Omental fat pad (tissue), 4 donors: Measurements from ENCODE around the gene GDPD3. TPM values are rescaled to one million over a fixed set of nuclear protein-coding genes. Genes with fewer than 3 reads are reported as not detected.
A peak's percentile ranks its signal among the peaks of the same experiment; 100 is the strongest.

Experiments
- ATAC-seq: fragments of 150-250 bp; one replicate; pipeline ENCODE4 v1.9.1; 2016; ENCODE audit warnings: mild to moderate bottlenecking, moderate library complexity; ENCODE audit not compliant: low FRiP score
- DNase-seq: peaks from one replicate; pipeline ENCODE4 v3.0.0-alpha.2; 2019; ENCODE audit warnings: low spot score
- CTCF ChIP-seq, 3 donors: fragments of 450-650 bp; IDR thresholded peaks; one replicate each; pipeline ENCODE4 v1.5.1; 2016 to 2017; ENCODE audit warnings: antibody characterized with exemption in 3 of 3, mild to moderate bottlenecking in 3 of 3, moderate library complexity in 2 of 3
- total RNA-seq, 4 donors: library from RNA; depleted of rRNA; stranded (reverse); fragments of >200 nt; gene quantifications; one replicate each; pipeline ENCODE4 v1.1.0, GENCODE V29; 2016

GDPD3 gene
- total RNA-seq, 4 donors from 2014 or later, result 1.6 to 6.3 (median 2.8) TPM

- DNase-seq (no peak), ATAC-seq (no peak)
- no peak for TF ChIP-seq CTCF (IDR thresholded peaks at IDR 0.05)
Measured at GRCh38 chr16:30063278-30063892, 50.0 kb downstream of the GDPD3 start.

GRCh38 chr16:30060836-30061554 lies 52.3 kb downstream of the GDPD3 start:
- ATAC-seq (no peak), DNase-seq (no peak)
- no peak for TF ChIP-seq CTCF (IDR thresholded peaks at IDR 0.05)

- no peak for TF ChIP-seq CTCF (IDR thresholded peaks at IDR 0.05)
- DNase-seq, result no peak
- no peak for ATAC-seq
Measured at GRCh38 chr16:30060346-30060745, 53.0 kb downstream of the GDPD3 start.

- TF ChIP-seq CTCF (IDR thresholded peaks at IDR 0.05), result no peak
- ATAC-seq (peak; percentile 33), DNase-seq (no peak)
Measured at GRCh38 chr16:30054959-30055553, 58.3 kb downstream of the GDPD3 start.

Other genes starting within 250 kb of the GDPD3 start
- gene SEZ6L2, start 214.0 kb downstream of the GDPD3 start, total RNA-seq, result 10 to 100 TPM in 1 of 4 donors, 1 to 10 TPM in 2, under 1 TPM in 1; 0.63 to 11.5 (median 4.2) TPM
- gene ASPHD1, start 213.0 kb downstream of the GDPD3 start, total RNA-seq, result 10 to 100 TPM in 2 of 4 donors, 1 to 10 TPM in 1, not detected in 1; 4.0 to 14.0 (median 10.6) TPM
- 10 to 100 TPM in 3 of 4 donors, 1 to 10 TPM in 1; 7.1 to 44.5 (median 20.0) TPM for gene KCTD13, start 187.3 kb downstream of the GDPD3 start, total RNA-seq
- gene TMEM219, start 151.5 kb downstream of the GDPD3 start, total RNA-seq, result 100 to 1,000 TPM in 3 of 4 donors, 10 to 100 TPM in 1; 78.4 to 135 (median 110) TPM
- gene TAOK2, start 139.7 kb downstream of the GDPD3 start, total RNA-seq, result 10 to 100 TPM; 25.1 to 90.0 (median 43.2) TPM
- gene HIRIP3, start 117.9 kb downstream of the GDPD3 start, total RNA-seq, result 10 to 100 TPM in 1 of 4 donors, 1 to 10 TPM in 3; 5.6 to 22.2 (median 9.8) TPM
- 100 to 1,000 TPM in 1 of 4 donors, 10 to 100 TPM in 3; 22.8 to 113 (median 31.1) TPM for gene INO80E, start 117.3 kb downstream of the GDPD3 start, total RNA-seq
- gene DOC2A, start 102.5 kb downstream of the GDPD3 start, total RNA-seq, result 1 to 10 TPM in 2 of 4 donors, under 1 TPM in 1, not detected in 1; 0.95 to 2.3 (median 1.2) TPM
- gene C16orf92, start 90.3 kb downstream of the GDPD3 start, total RNA-seq, result not detected
- not detected for gene TLCD3B, start 82.3 kb downstream of the GDPD3 start, total RNA-seq
- gene ALDOA, start 47.8 kb downstream of the GDPD3 start, total RNA-seq, result 100 to 1,000 TPM; 468 to 864 (median 772) TPM
- gene PPP4C, start 37.5 kb downstream of the GDPD3 start, total RNA-seq, result 10 to 100 TPM; 49.8 to 59.1 (median 56.3) TPM
- gene TBX6, start 21.6 kb downstream of the GDPD3 start, total RNA-seq, result under 1 TPM in 2 of 4 donors, not detected in 2; 0.36 to 0.56 TPM
- gene YPEL3, start 17.3 kb downstream of the GDPD3 start, total RNA-seq, result 10 to 100 TPM; 33.0 to 93.7 (median 74.9) TPM
- 100 to 1,000 TPM in 1 of 4 donors, 10 to 100 TPM in 3; 58.1 to 149 (median 87.0) TPM for gene MAPK3, start 9.7 kb upstream of the GDPD3 start, total RNA-seq
- 100 to 1,000 TPM in 1 of 4 donors, 10 to 100 TPM in 3; 31.6 to 109 (median 50.0) TPM for gene CORO1A, start 70.1 kb upstream of the GDPD3 start, total RNA-seq
- gene BOLA2B, start 80.1 kb upstream of the GDPD3 start, total RNA-seq, result 100 to 1,000 TPM; 152 to 366 (median 206) TPM
- gene SLX1A, start 80.3 kb upstream of the GDPD3 start, total RNA-seq, result 10 to 100 TPM; 21.7 to 52.7 (median 44.2) TPM
- gene SULT1A3, start 85.7 kb upstream of the GDPD3 start, total RNA-seq, result 10 to 100 TPM; 14.0 to 32.3 (median 18.3) TPM
- 10 to 100 TPM in 1 of 4 donors, 1 to 10 TPM in 3; 2.8 to 14.7 (median 5.9) TPM for gene NPIPB13, start 134.9 kb upstream of the GDPD3 start, total RNA-seq
- gene CD2BP2, start 241.8 kb upstream of the GDPD3 start, total RNA-seq, result 10 to 100 TPM; 27.3 to 39.9 (median 35.4) TPM